GM23338 (cell line): ENCODE data around the gene MBNL1. TPM values are rescaled to one million over a fixed set of nuclear protein-coding genes. Genes with fewer than 3 reads are reported as not detected.

Source experiments
- ATAC-seq: fragments of 200-7000 bp; cut with Tn5 transposase; 3 replicates; pipeline ENCODE4 v1.9.1; 2020
- DNase-seq: peaks from one replicate; pipeline ENCODE4 v3.0.0-alpha.2; 2015; ENCODE audit warnings: low spot score
- H2AFZ ChIP-seq: fragments of 200-600 bp; sonication (generic); 2 replicates; pipeline ENCODE4 v1.8.0; 2016; ENCODE audit warnings: antibody characterized with exemption, mild to moderate bottlenecking, moderate library complexity
- H3F3A ChIP-seq: fragments of 200-600 bp; sonication (generic); replicated peaks from 2 replicates; pipeline ENCODE4 v1.8.0; 2017; ENCODE audit warnings: antibody characterized with exemption, mixed run types, low read depth
- H3K27ac ChIP-seq: fragments of 200-600 bp; sonication (generic); 2 replicates; pipeline ENCODE4 v1.6.1; 2016; ENCODE audit warnings: low read depth
- H3K27me3 ChIP-seq: fragments of 200-600 bp; sonication (generic); 2 replicates; pipeline ENCODE4 v1.8.0; 2016; ENCODE audit warnings: mild to moderate bottlenecking, mixed run types, moderate library complexity; ENCODE audit not compliant: insufficient read depth
- H3K36me3 ChIP-seq: fragments of 200-600 bp; sonication (generic); 2 replicates; pipeline ENCODE4 v1.8.0; 2016; ENCODE audit warnings: mild to moderate bottlenecking; ENCODE audit not compliant: insufficient read depth
- H3K4me1 ChIP-seq: fragments of 200-600 bp; sonication (generic); 2 replicates; pipeline ENCODE4 v1.8.0; 2016; ENCODE audit warnings: mild to moderate bottlenecking, moderate library complexity; ENCODE audit not compliant: insufficient read depth
- H3K4me2 ChIP-seq: fragments of 200-600 bp; sonication (generic); 2 replicates; pipeline ENCODE4 v1.7.1; 2017; ENCODE audit warnings: mixed run types
- H3K4me3 ChIP-seq: fragments of 200-600 bp; sonication (generic); 2 replicates; pipeline ENCODE4 v1.6.1; 2016; ENCODE audit warnings: mixed run types
- H3K79me2 ChIP-seq: fragments of 200-600 bp; sonication (generic); replicated peaks from 2 replicates; pipeline ENCODE4 v1.8.0; 2017; ENCODE audit warnings: mild to moderate bottlenecking; ENCODE audit not compliant: insufficient read depth
- H3K9me2 ChIP-seq: fragments of 200-600 bp; sonication (generic); 2 replicates; pipeline ENCODE4 v1.8.0; 2017; ENCODE audit not compliant: insufficient read depth
- H4K20me1 ChIP-seq: fragments of 200-600 bp; sonication (generic); replicated peaks from 2 replicates; pipeline ENCODE4 v1.8.0; 2017; ENCODE audit warnings: mild to moderate bottlenecking; ENCODE audit not compliant: insufficient read depth
- H3K27ac Mint-ChIP-seq: 2 replicates; pipeline ENCODE4 v1.8.0; 2020; ENCODE audit warnings: inconsistent platforms, mild to moderate bottlenecking, moderate library complexity, mixed read lengths
- H3K27me3 Mint-ChIP-seq: 3 replicates; pipeline ENCODE4 v1.8.0; 2022; ENCODE audit warnings: low read depth, mild to moderate bottlenecking, moderate library complexity, mixed read lengths, inconsistent platforms; ENCODE audit not compliant: insufficient read depth, poor library complexity
- H3K36me3 Mint-ChIP-seq: 3 replicates; pipeline ENCODE4 v1.8.0; 2021; ENCODE audit warnings: low read depth, mild to moderate bottlenecking, inconsistent platforms, moderate library complexity, mixed read lengths
- H3K4me1 Mint-ChIP-seq: 3 replicates; pipeline ENCODE4 v1.8.0; 2020; ENCODE audit warnings: mild to moderate bottlenecking, inconsistent platforms, mixed read lengths
- H3K4me3 Mint-ChIP-seq: 3 replicates; pipeline ENCODE4 v1.8.0; 2021; ENCODE audit warnings: moderate library complexity, mild to moderate bottlenecking, inconsistent platforms, mixed read lengths
- H3K9me3 Mint-ChIP-seq: 3 replicates; pipeline ENCODE4 v1.8.0; 2020; ENCODE audit warnings: moderate library complexity, mild to moderate bottlenecking, inconsistent platforms, mixed read lengths
- CTCF ChIP-seq, 2 experiments: fragments of 200-600 bp in 1 of 2; sonication (generic) in 1 of 2; conservative IDR thresholded peaks; 2 replicates each; pipeline versions ENCODE4 v1.5.1 to v1.6.1; 2016 to 2017; ENCODE audit warnings: antibody characterized with exemption in 2 of 2, low read depth in 2 of 2, mild to moderate bottlenecking in 2 of 2, moderate library complexity in 1 of 2
- ETS1 ChIP-seq: IDR thresholded peaks from 2 replicates; pipeline ENCODE4 v1.6.1; 2016; ENCODE audit warnings: antibody characterized with exemption
- EZH2 ChIP-seq: fragments of 200-600 bp; sonication (generic); IDR thresholded peaks from one replicate; pipeline ENCODE4 v1.8.0; 2017; ENCODE audit warnings: antibody characterized with exemption, mild to moderate bottlenecking, low read depth; ENCODE audit not compliant: unreplicated experiment
- EZH2phosphoT487 ChIP-seq: fragments of 200-600 bp; sonication (generic); IDR thresholded peaks from one replicate; pipeline ENCODE4 v1.8.1; 2018; ENCODE audit warnings: antibody characterized with exemption; ENCODE audit not compliant: unreplicated experiment
- JUNB ChIP-seq: IDR thresholded peaks from one replicate; pipeline ENCODE4 v1.6.1; 2016; ENCODE audit warnings: antibody characterized with exemption; ENCODE audit not compliant: unreplicated experiment
- NANOG ChIP-seq: IDR thresholded peaks from 2 replicates; pipeline ENCODE4 v1.6.1; 2016; ENCODE audit warnings: antibody characterized with exemption, borderline replicate concordance
- POLR2AphosphoS5 ChIP-seq: IDR thresholded peaks from 2 replicates; pipeline ENCODE4 v1.6.1; 2016; ENCODE audit warnings: antibody characterized with exemption, low read depth
- STAT1 ChIP-seq: IDR thresholded peaks from one replicate; pipeline ENCODE4 v1.6.1; 2016; ENCODE audit warnings: antibody characterized with exemption; ENCODE audit not compliant: unreplicated experiment
- ZNF114 ChIP-seq: fragments of 250-450 bp; sonication (Bioruptor Pico); IDR thresholded peaks from 2 replicates; pipeline ENCODE4 v1.5.0; 2020; ENCODE audit warnings: mild to moderate bottlenecking, moderate library complexity
- polyA plus RNA-seq: library from polyadenylated mRNA; unstranded; fragments of >200 nt; fragmentation: Nextera tagmentation; extraction: Ambion mirVana; gene quantifications from 2 replicates; pipeline ENCODE4 v1.2.1, GENCODE V29; 2016
- total RNA-seq: library from RNA; depleted of rRNA; stranded (reverse); fragments of >200 nt; shearing (Covaris generic); gene quantifications from 2 replicates; pipeline ENCODE4 v1.2.3, GENCODE V29; 2014
- TF ChIP-seq, protein P1 (sequence below): IDR thresholded peaks from one replicate; pipeline ENCODE4 v1.6.1; 2018; ENCODE audit warnings: antibody characterized with exemption; ENCODE audit not compliant: unreplicated experiment

The MBNL1 gene
- total and polyA plus RNA-seq, 2 experiments from 2014 or later = 9.4 to 23.2 TPM

DNA sequence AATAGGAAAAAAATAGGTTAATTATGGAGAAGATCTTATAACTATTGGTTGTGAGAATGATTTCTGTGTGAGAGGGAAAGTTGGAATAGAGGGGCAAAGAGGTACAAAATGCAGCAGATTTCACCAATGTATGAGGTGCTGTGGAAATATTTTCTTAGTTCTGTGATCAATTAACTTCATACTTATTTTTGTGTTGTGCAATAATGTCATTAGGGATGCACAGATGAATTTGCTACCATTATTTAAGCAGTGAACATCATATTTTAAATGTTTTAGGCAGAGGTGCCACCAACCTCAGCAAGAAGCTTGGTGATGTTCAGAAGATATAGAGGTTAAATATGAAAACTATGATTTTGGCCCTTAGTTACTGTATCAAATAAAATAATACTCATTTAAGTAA is 21.6 kb downstream of the MBNL1 start:
- Histone ChIP-seq H4K20me1 (0 out of 2 replicates have a peak, but pooled peaks cover 2% of the 10 kb centered on the region), H3K4me1 (peaks cover 3% of the 10 kb centered on the region; the same call in 1 of the 2 replicates), H3K36me3 (no peaks in the 10 kb centered on the region), H3K4me3 (no peak overlapping the region), H3K27ac (no peak overlapping the region), H2AFZ (no peak overlapping the region), H3K27me3 (no peaks in the 10 kb centered on the region), H3K4me2 (no peak overlapping the region), H3K79me2 (peaks cover 85% of the 10 kb centered on the region), H3K9me2 (no peaks in the 10 kb centered on the region), H3F3A (no peaks in the 10 kb centered on the region)
- ATAC-seq = no peak
- DNase-seq = no peak
- no peaks in the 10 kb centered on the region for H3K27me3 Mint-ChIP-seq
- peaks cover 19% of the 10 kb centered on the region for H3K4me1 Mint-ChIP-seq
- no peak overlapping the region; the same call in 1 of the 2 replicates for H3K27ac Mint-ChIP-seq
- H3K4me3 Mint-ChIP-seq = no peak overlapping the region
- no peak for TF ChIP-seq NANOG
- TF ChIP-seq EZH2phosphoT487 = no peak
- no peak for TF ChIP-seq ZNF114 (CRISPR knock-in tag)
- no peak for TF ChIP-seq STAT1
- no peak for TF ChIP-seq EZH2
- TF ChIP-seq ETS1 = no peak
- TF ChIP-seq, protein P1, sequence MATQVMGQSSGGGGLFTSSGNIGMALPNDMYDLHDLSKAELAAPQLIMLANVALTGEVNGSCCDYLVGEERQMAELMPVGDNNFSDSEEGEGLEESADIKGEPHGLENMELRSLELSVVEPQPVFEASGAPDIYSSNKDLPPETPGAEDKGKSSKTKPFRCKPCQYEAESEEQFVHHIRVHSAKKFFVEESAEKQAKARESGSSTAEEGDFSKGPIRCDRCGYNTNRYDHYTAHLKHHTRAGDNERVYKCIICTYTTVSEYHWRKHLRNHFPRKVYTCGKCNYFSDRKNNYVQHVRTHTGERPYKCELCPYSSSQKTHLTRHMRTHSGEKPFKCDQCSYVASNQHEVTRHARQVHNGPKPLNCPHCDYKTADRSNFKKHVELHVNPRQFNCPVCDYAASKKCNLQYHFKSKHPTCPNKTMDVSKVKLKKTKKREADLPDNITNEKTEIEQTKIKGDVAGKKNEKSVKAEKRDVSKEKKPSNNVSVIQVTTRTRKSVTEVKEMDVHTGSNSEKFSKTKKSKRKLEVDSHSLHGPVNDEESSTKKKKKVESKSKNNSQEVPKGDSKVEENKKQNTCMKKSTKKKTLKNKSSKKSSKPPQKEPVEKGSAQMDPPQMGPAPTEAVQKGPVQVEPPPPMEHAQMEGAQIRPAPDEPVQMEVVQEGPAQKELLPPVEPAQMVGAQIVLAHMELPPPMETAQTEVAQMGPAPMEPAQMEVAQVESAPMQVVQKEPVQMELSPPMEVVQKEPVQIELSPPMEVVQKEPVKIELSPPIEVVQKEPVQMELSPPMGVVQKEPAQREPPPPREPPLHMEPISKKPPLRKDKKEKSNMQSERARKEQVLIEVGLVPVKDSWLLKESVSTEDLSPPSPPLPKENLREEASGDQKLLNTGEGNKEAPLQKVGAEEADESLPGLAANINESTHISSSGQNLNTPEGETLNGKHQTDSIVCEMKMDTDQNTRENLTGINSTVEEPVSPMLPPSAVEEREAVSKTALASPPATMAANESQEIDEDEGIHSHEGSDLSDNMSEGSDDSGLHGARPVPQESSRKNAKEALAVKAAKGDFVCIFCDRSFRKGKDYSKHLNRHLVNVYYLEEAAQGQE = no peak
- no peak for TF ChIP-seq POLR2AphosphoS5
- TF ChIP-seq CTCF (conservative IDR thresholded peaks at IDR 0.05; ENCODE audit: low read depth in 2 of 2) = no peak
- TF ChIP-seq JUNB = no peak
- H3K9me3 Mint-ChIP-seq = no peaks in the 10 kb centered on the region
- no peaks in the 10 kb centered on the region for H3K36me3 Mint-ChIP-seq
